H1 (cell line): ENCODE data around the gene TBP. TPM values are rescaled to one million over a fixed set of nuclear protein-coding genes. Genes with fewer than 3 reads are reported as not detected.

ENCODE experiments used
- CTCF ChIA-PET: fragments of 300-600 bp; sonication (Branson Sonifier 250); formaldehyde crosslinking; loops from one replicate; lab custom pipeline; 2021; ENCODE audit not compliant: partially characterized antibody; lab: Charles Lee
- POLR2A ChIA-PET: fragments of 300-600 bp; sonication (Branson Sonifier 250); formaldehyde crosslinking; loops from one replicate; lab custom pipeline; 2021; ENCODE audit warnings: inconsistent platforms; ENCODE audit not compliant: partially characterized antibody; lab: Charles Lee
- DNase-seq, 2 experiments: peaks; one replicate each; pipeline versions ENCODE4 v3.0.0 to v3.0.0-alpha.2; 2010 to 2022; ENCODE audit warnings: low spot score in 2 of 2, low read depth in 1 of 2, mixed read lengths in 1 of 2
- FAIRE-seq: peaks from 2 replicates; lab custom pipeline; 2011; peaks lifted over from hg19 to GRCh38; lab: Jason Lieb, UNC
- H2AFZ ChIP-seq: 2 replicates; pipeline ENCODE4 v1.8.1; 2012; ENCODE audit warnings: low read length, inconsistent platforms
- H2AK5ac ChIP-seq: 2 replicates; pipeline ENCODE4 v1.6.1; 2013; ENCODE audit warnings: low read depth, low read length
- H2BK120ac ChIP-seq: replicated peaks from 2 replicates; pipeline ENCODE3; 2013; ENCODE audit warnings: low read depth, low read length, inconsistent platforms
- H2BK12ac ChIP-seq: 2 replicates; pipeline ENCODE4 v1.6.1; 2013; ENCODE audit warnings: low read depth, low read length
- H2BK15ac ChIP-seq: 2 replicates; pipeline ENCODE4 v1.6.1; 2013; ENCODE audit warnings: low read length
- H2BK20ac ChIP-seq: 2 replicates; pipeline ENCODE4 v1.6.1; 2013; ENCODE audit warnings: low read length
- H2BK5ac ChIP-seq: 2 replicates; pipeline ENCODE4 v1.6.1; 2013; ENCODE audit warnings: low read depth, low read length
- H3K14ac ChIP-seq: 2 replicates; pipeline ENCODE4 v1.6.1; 2013; ENCODE audit warnings: inconsistent platforms; ENCODE audit not compliant: insufficient read length
- H3K18ac ChIP-seq: 2 replicates; pipeline ENCODE4 v1.6.1; 2013; ENCODE audit warnings: low read length; ENCODE audit errors: extremely low read depth
- H3K23ac ChIP-seq: 2 replicates; pipeline ENCODE4 v1.6.1; 2013; ENCODE audit warnings: inconsistent platforms; ENCODE audit not compliant: insufficient read length
- H3K23me2 ChIP-seq: 2 replicates; pipeline ENCODE4 v1.6.1; 2013; ENCODE audit warnings: low read depth, low read length
- H3K27ac ChIP-seq: 2 replicates; pipeline ENCODE4 v1.6.1; 2011; ENCODE audit warnings: low read depth, low read length, inconsistent platforms
- H3K27me3 ChIP-seq, 4 experiments: replicated peaks in 1 of 4; 1 replicate in 1 of 4; 2 replicates in 3 of 4; pipeline versions ENCODE4 v1.6.1 to v1.8.1; 2011 to 2013; ENCODE audit warnings: low read length in 3 of 4, mild to moderate bottlenecking in 3 of 4, inconsistent platforms in 2 of 4, mixed read lengths in 2 of 4, moderate library complexity in 1 of 4; ENCODE audit not compliant: control insufficient read depth in 3 of 4, insufficient read depth in 3 of 4; ENCODE audit errors: extremely low read depth in 1 of 4
- H3K36me3 ChIP-seq, 4 experiments: 2 replicates each; pipeline versions ENCODE4 v1.6.1 to v1.8.1; 2011 to 2013; ENCODE audit warnings: mild to moderate bottlenecking in 4 of 4, low read length in 3 of 4, moderate library complexity in 2 of 4, control low read depth in 1 of 4, inconsistent platforms in 1 of 4; ENCODE audit not compliant: insufficient read depth in 4 of 4, control insufficient read depth in 2 of 4
- H3K4ac ChIP-seq: replicated peaks from 2 replicates; pipeline ENCODE3; 2013; ENCODE audit warnings: low read length, low read depth, mixed read lengths, inconsistent platforms; ENCODE audit not compliant: insufficient read length
- H3K4me1 ChIP-seq, 4 experiments: replicated peaks in 1 of 4; 1 replicate in 1 of 4; 2 replicates in 3 of 4; pipeline versions ENCODE4 v1.6.1 to v1.8.1; 2011 to 2013; ENCODE audit warnings: low read length in 3 of 4, inconsistent platforms in 2 of 4, mixed read lengths in 1 of 4; ENCODE audit not compliant: insufficient read depth in 4 of 4, control insufficient read depth in 3 of 4
- H3K4me2 ChIP-seq, 2 experiments: 2 replicates each; pipeline versions ENCODE4 v1.6.1 to v1.8.1; 2011 to 2013; ENCODE audit warnings: low read depth in 2 of 2, low read length in 2 of 2, control low read depth in 1 of 2, inconsistent platforms in 1 of 2, mild to moderate bottlenecking in 1 of 2; ENCODE audit not compliant: insufficient read depth in 1 of 2
- H3K4me3 ChIP-seq, 4 experiments: fragments of 200-600, 300-600 bp in 1 of 4; sonication (generic), shearing (Covaris generic), sonication (Bioruptor Twin) in 1 of 4; 2 replicates each; pipeline versions ENCODE4 v1.5.1 to v1.8.1; 2011 to 2016; ENCODE audit warnings: low read length in 4 of 4, low read depth in 3 of 4, control low read depth in 2 of 4, inconsistent platforms in 2 of 4, mild to moderate bottlenecking in 2 of 4, mixed read lengths in 1 of 4, moderate library complexity in 1 of 4; ENCODE audit not compliant: insufficient read depth in 2 of 4; ENCODE audit errors: extremely low read depth in 1 of 4
- H3K56ac ChIP-seq: replicated peaks from 2 replicates; pipeline ENCODE3; 2013; ENCODE audit warnings: low read depth, mild to moderate bottlenecking, mixed read lengths, low read length, inconsistent platforms; ENCODE audit not compliant: insufficient read length
- H3K79me1 ChIP-seq: 2 replicates; pipeline ENCODE4 v1.6.1; 2013; ENCODE audit warnings: low read depth, low read length, control low read depth
- H3K79me2 ChIP-seq, 2 experiments: 2 replicates each; pipeline versions ENCODE4 v1.6.1 to v1.8.1; 2012 to 2013; ENCODE audit warnings: low read length in 2 of 2, mild to moderate bottlenecking in 2 of 2, inconsistent platforms in 1 of 2; ENCODE audit not compliant: insufficient read depth in 2 of 2, control insufficient read depth in 1 of 2
- H3K9ac ChIP-seq, 4 experiments: replicated peaks in 1 of 4; 1 replicate in 1 of 4; 2 replicates in 3 of 4; pipeline versions ENCODE4 v1.6.1 to v1.8.1; 2011 to 2013; ENCODE audit warnings: low read depth in 3 of 4, low read length in 3 of 4, control low read depth in 2 of 4, mild to moderate bottlenecking in 2 of 4, moderate library complexity in 2 of 4, inconsistent platforms in 1 of 4; ENCODE audit errors: extremely low read depth in 1 of 4
- H3K9me3 ChIP-seq, 2 experiments: 2 replicates each; pipeline versions ENCODE4 v1.6.1 to v1.8.1; 2012 to 2013; ENCODE audit warnings: mild to moderate bottlenecking in 2 of 2, moderate library complexity in 2 of 2, control low read depth in 1 of 2, inconsistent platforms in 1 of 2, low read depth in 1 of 2, low read length in 1 of 2, mixed read lengths in 1 of 2; ENCODE audit not compliant: insufficient read depth in 2 of 2
- H4K20me1 ChIP-seq, 2 experiments: replicated peaks in 1 of 2; 2 replicates each; pipeline versions ENCODE3 to v1.8.1; 2011 to 2013; ENCODE audit warnings: inconsistent platforms in 2 of 2, low read length in 2 of 2, mild to moderate bottlenecking in 1 of 2; ENCODE audit not compliant: insufficient read depth in 2 of 2, control insufficient read depth in 1 of 2
- H4K5ac ChIP-seq: 2 replicates; pipeline ENCODE4 v1.6.1; 2013; ENCODE audit warnings: low read length, low read depth, mixed read lengths, inconsistent platforms; ENCODE audit not compliant: insufficient read length
- H4K8ac ChIP-seq: 2 replicates; pipeline ENCODE4 v1.8.0; 2013; ENCODE audit warnings: mild to moderate bottlenecking, moderate library complexity, low read length, inconsistent platforms; ENCODE audit not compliant: insufficient read depth; ENCODE audit errors: extremely low read depth
- H4K91ac ChIP-seq: replicated peaks from 2 replicates; pipeline ENCODE3; 2013; ENCODE audit warnings: low read length, mixed read lengths, inconsistent platforms; ENCODE audit not compliant: insufficient read length
- BACH1 ChIP-seq: IDR thresholded peaks from 2 replicates; pipeline ENCODE4 v1.6.1; 2012; ENCODE audit warnings: low read length, improper control_type of control experiment
- CBX5 ChIP-seq: fragments of 300-800, 300-1000 bp; sonication (generic); IDR thresholded peaks from 2 replicates; pipeline ENCODE4 v1.7.1; 2016; ENCODE audit warnings: antibody characterized with exemption, low read length, low read depth
- CHD1 ChIP-seq: IDR thresholded peaks from 2 replicates; pipeline ENCODE4 v1.6.1; 2012; ENCODE audit warnings: low read depth, low read length, improper control_type of control experiment
- CHD2 ChIP-seq: IDR thresholded peaks from 2 replicates; pipeline ENCODE4 v1.6.1; 2012; ENCODE audit warnings: low read length, improper control_type of control experiment
- CREB1 ChIP-seq: IDR thresholded peaks from 2 replicates; pipeline ENCODE4 v1.6.1; 2012; ENCODE audit warnings: inconsistent platforms
- FOSL1 ChIP-seq: IDR thresholded peaks from 2 replicates; pipeline ENCODE4 v1.6.1; 2011; ENCODE audit warnings: mild to moderate bottlenecking, low read depth, low read length, moderate library complexity; ENCODE audit not compliant: insufficient read depth
- NANOG ChIP-seq: IDR thresholded peaks from 2 replicates; pipeline ENCODE4 v1.6.1; 2011; ENCODE audit warnings: low read length, low read depth, mild to moderate bottlenecking, inconsistent platforms; ENCODE audit not compliant: insufficient read depth, poor library complexity, severe bottlenecking
- POLR2AphosphoS5 ChIP-seq: IDR thresholded peaks from 2 replicates; pipeline ENCODE4 v1.6.1; 2011; ENCODE audit warnings: low read depth, low read length
- RXRA ChIP-seq: IDR thresholded peaks from 2 replicates; pipeline ENCODE4 v1.6.1; 2011; ENCODE audit warnings: low read depth, mild to moderate bottlenecking, low read length, moderate library complexity; ENCODE audit not compliant: insufficient read depth
- SP2 ChIP-seq: IDR thresholded peaks from 2 replicates; pipeline ENCODE4 v1.6.1; 2012; ENCODE audit warnings: mild to moderate bottlenecking, low read length, inconsistent platforms
- SRF ChIP-seq: IDR thresholded peaks from 2 replicates; pipeline ENCODE4 v1.6.1; 2011; ENCODE audit warnings: mild to moderate bottlenecking, low read depth, low read length, moderate library complexity
- WGBS, 2 experiments: shearing (Covaris generic) in 1 of 2; methylation state at CpG; one replicate each; pipeline versions ENCODE4 v1.1.6 to v1.1.7; 2013 to 2015; ENCODE audit warnings: low lambda C conversion rate in 2 of 2, mixed read lengths in 2 of 2, inconsistent platforms in 1 of 2, low coverage in 1 of 2, missing lambda C conversion rate in 1 of 2; ENCODE audit not compliant: insufficient replicate concordance in 2 of 2, insufficient coverage in 1 of 2, insufficient read length in 1 of 2; ENCODE audit errors: extremely low coverage in 1 of 2, missing lambda C conversion rate in 1 of 2; 5-methylcytosine and 5-hydroxymethylcytosine counted together
- polyA plus RNA-seq, 7 experiments: library from polyadenylated mRNA; depleted of rRNA in 3 of 7; stranded (reverse) in 5 of 7; unstranded in 2 of 7; fragments of >200 nt in 5 of 7; fragments of 200-250 nt in 2 of 7; gene quantifications; 1 replicate in 5 of 7; 2 replicates in 1 of 7; 4 replicates in 1 of 7; pipeline versions ENCODE4 v1.2.1 to v1.2.3, GENCODE V29; 2011 to 2013; ENCODE audit warnings: missing spikeins in 2 of 7, mixed read lengths in 2 of 7
- total RNA-seq: library from RNA; stranded (reverse); fragmentation: NEBNext Ultra II Directional; extraction: Animal tissue kit (Norgen Biotek cat#: 25700); gene quantifications from 2 replicates; pipeline ENCODE4 v1.2.1, GENCODE V29; 2021

TBP gene
- total and polyA plus RNA-seq, 2 of the 8 experiments (the other 6 are each of a cell fraction or from before 2014, with no cell fraction given): 17.2 to 20.9 TPM

DNA sequence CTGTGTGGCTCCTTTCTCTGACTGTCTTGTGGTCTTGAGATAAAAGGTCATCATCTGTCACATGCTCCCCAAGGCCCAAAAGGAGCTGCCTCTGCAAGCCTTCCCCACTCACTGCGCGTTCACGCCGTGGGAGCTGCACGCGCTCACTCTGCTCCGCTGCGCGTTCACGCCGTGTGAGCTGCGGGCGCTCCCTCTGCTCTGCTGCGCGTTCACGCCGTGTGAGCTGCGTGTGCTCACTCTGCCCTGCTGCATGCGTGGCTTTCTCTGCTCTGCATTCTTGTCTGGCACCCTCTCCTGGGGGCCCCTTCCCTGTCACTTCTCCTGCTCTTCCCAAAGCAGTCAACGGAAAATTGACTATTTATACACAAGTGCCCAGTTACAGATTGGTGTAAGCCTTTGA, 43.5 kb upstream of the TBP start:
- Histone ChIP-seq H4K91ac (no peak overlapping the region), H4K5ac (no peak overlapping the region), H3K4me3 (no peak overlapping the region), H3K23me2 (no peaks in the 10 kb centered on the region), H3K23ac (no peak overlapping the region), H3K79me2 (no peaks in the 10 kb centered on the region), H2BK20ac (no peak overlapping the region), H3K56ac (no peak overlapping the region), H3K4me1 (no peaks in the 10 kb centered on the region), H2BK15ac (no peak overlapping the region), H2BK5ac (no peak overlapping the region), H2AFZ (no peak overlapping the region), H3K9me3 (no peaks in the 10 kb centered on the region), H2BK12ac (no peak overlapping the region), H3K79me1 (no peaks in the 10 kb centered on the region), H3K14ac (no peak overlapping the region), H2BK120ac (no peak overlapping the region), H4K20me1 (no peaks in the 10 kb centered on the region), H4K8ac (no peak overlapping the region), H3K27ac (no peak overlapping the region), H2AK5ac (no peak overlapping the region), H3K4ac (no peak overlapping the region), H3K4me2 (no peak overlapping the region), H3K9ac (no peak overlapping the region), H3K27me3 (no peaks in the 10 kb centered on the region), H3K36me3 (no peaks in the 10 kb centered on the region), H3K18ac (no peak overlapping the region)
- DNase-seq: no peak
- TF ChIP-seq NANOG: no peak
- TF ChIP-seq SRF: no peak
- TF ChIP-seq SP2: no peak
- no peak for TF ChIP-seq FOSL1
- TF ChIP-seq CHD2: no peak
- no peak for TF ChIP-seq POLR2AphosphoS5
- TF ChIP-seq CHD1: no peak
- no peak for TF ChIP-seq CREB1
- no peak for TF ChIP-seq CBX5
- TF ChIP-seq RXRA: no peak
- no peak for TF ChIP-seq BACH1
- WGBS, 2 experiments: 96% methylated on average over 20 of the region's 20 CpGs; no CpG with 5 or more reads in 1 of the 2 experiments
- FAIRE-seq: no peak
- CTCF ChIA-PET: interaction anchor here (0.7 to 1.6 kb wide), 2 partner anchors 9 to 14 kb away, joined by 3 read pairs; no protein-coding TSS in a partner anchor
- POLR2A ChIA-PET: interaction anchor here (1.0 kb wide), 1 partner anchor 224 kb away, joined by 3 read pairs; no protein-coding TSS in a partner anchor
